ENCODE results near the gene FARS2.

DNA sequence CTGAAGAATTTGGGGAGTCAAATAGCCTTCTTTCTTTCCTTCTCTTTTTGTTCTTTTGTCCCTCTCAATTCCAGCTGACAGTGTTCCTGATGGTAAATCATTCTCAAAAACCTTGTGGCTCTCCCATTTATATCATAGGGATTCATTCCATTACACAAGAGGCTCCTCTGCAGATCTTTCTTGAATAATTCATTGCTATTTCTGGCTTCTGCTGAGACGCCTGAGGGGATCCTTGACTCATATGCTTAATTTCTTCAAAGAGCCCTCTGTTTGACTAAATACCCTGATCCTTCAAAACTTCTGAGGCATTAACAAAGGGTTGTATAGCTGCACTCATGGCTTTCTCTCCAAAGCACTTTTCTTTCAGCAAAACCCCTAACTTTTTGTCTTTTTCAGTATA, 289.3 kb downstream of the FARS2 start:
- no peak for TF ChIP-seq GATA2 (IDR thresholded peaks at IDR 0.05; ENCODE audit: low read depth, low read length)
- TF ChIP-seq GATA3 (IDR thresholded peaks at IDR 0.05; ENCODE audit: low read depth, low read length) = no peak
